SK-N-SH treated with all-trans-retinoic acid at 6 μM for 48 hours (cell line): ENCODE results near the gene SIGLEC10.
"Not testable (repeated sequence)": the region's sequence is repeated elsewhere in the genome, so short reads cannot be mapped to it uniquely, and the experiment has no call there.

ENCODE experiments used
- ARNTL ChIP-seq: fragments of 450-650 bp; formaldehyde crosslinking; IDR thresholded peaks from 2 replicates; pipeline ENCODE4 v1.5.0; 2020; ENCODE audit warnings: low read depth, mild to moderate bottlenecking, moderate library complexity, borderline replicate concordance
- BACH2 ChIP-seq: fragments of 250-450 bp; sonication (Bioruptor Pico); IDR thresholded peaks from 2 replicates; pipeline ENCODE4 v1.9.0; 2021; ENCODE audit warnings: mild to moderate bottlenecking, borderline replicate concordance
- CREB5 ChIP-seq: fragments of 250-450 bp; sonication (Bioruptor Pico); IDR thresholded peaks from 2 replicates; pipeline ENCODE4 v1.5.1; 2020; ENCODE audit warnings: low read depth, mild to moderate bottlenecking, moderate library complexity
- ESRRG ChIP-seq: fragments of 250-450 bp; sonication (Bioruptor Pico); IDR thresholded peaks from 2 replicates; pipeline ENCODE4 v1.6.1; 2021; ENCODE audit warnings: mild to moderate bottlenecking
- ISL1 ChIP-seq: fragments of 250-450 bp; sonication (Bioruptor Pico); IDR thresholded peaks from 2 replicates; pipeline ENCODE4 v2.1.2; 2022; ENCODE audit warnings: mild to moderate bottlenecking, moderate library complexity
- PATZ1 ChIP-seq: fragments of 250-450 bp; sonication (Bioruptor Pico); IDR thresholded peaks from 2 replicates; pipeline ENCODE4 v1.8.0; 2020; ENCODE audit warnings: mild to moderate bottlenecking, moderate library complexity, borderline replicate concordance
- POU6F1 ChIP-seq: fragments of 250-450 bp; sonication (Bioruptor Pico); IDR thresholded peaks from 2 replicates; pipeline ENCODE4 v1.8.0; 2021; ENCODE audit warnings: low read depth, mild to moderate bottlenecking, moderate library complexity, borderline replicate concordance
- PPARA ChIP-seq: fragments of 250-450 bp; sonication (Bioruptor Pico); IDR thresholded peaks from 2 replicates; pipeline ENCODE4 v1.5.0; 2020; ENCODE audit warnings: mild to moderate bottlenecking, borderline replicate concordance
- RARB ChIP-seq: fragments of 250-450 bp; sonication (Bioruptor Pico); IDR thresholded peaks from 2 replicates; pipeline ENCODE4 v1.8.0; 2021; ENCODE audit warnings: mild to moderate bottlenecking, moderate library complexity
- TCF4 ChIP-seq: fragments of 250-450 bp; sonication (Bioruptor Pico); IDR thresholded peaks from 2 replicates; pipeline ENCODE4 v1.8.0; 2021; ENCODE audit warnings: mild to moderate bottlenecking, moderate library complexity, borderline replicate concordance
- ZC3H10 ChIP-seq: fragments of 250-450 bp; sonication (Bioruptor Pico); IDR thresholded peaks from 2 replicates; pipeline ENCODE4 v1.5.1; 2021; ENCODE audit warnings: mild to moderate bottlenecking, moderate library complexity
- ZFP3 ChIP-seq: fragments of 250-450 bp; sonication (Bioruptor Pico); IDR thresholded peaks from 2 replicates; pipeline ENCODE4 v1.5.0; 2020; ENCODE audit warnings: mild to moderate bottlenecking, moderate library complexity
- ZFP30 ChIP-seq: fragments of 450-650 bp; formaldehyde crosslinking; IDR thresholded peaks from 2 replicates; pipeline ENCODE4 v1.5.0; 2022; ENCODE audit warnings: mild to moderate bottlenecking, moderate library complexity
- ZNF8 ChIP-seq: fragments of 450-650 bp; formaldehyde crosslinking; IDR thresholded peaks from 2 replicates; pipeline ENCODE4 v1.5.0; 2020; ENCODE audit warnings: mild to moderate bottlenecking, moderate library complexity

- TF ChIP-seq ARNTL; TCF4; ESRRG (CRISPR knock-in tag); PPARA (CRISPR knock-in tag); ZC3H10 (CRISPR knock-in tag); PATZ1 (CRISPR knock-in tag); RARB (CRISPR knock-in tag); ZFP3 (CRISPR knock-in tag); POU6F1 (CRISPR knock-in tag); ZFP30 (CRISPR knock-in tag); CREB5; BACH2 (CRISPR knock-in tag); ZNF8; ISL1 (CRISPR knock-in tag): not testable (repeated sequence)
Observed at GRCh38 chr19:51463976-51464581, 46.6 kb upstream of the SIGLEC10 start.
